Bronchial epithelial cell (primary cell): ENCODE results near the gene PCGF1. TPM values are rescaled to one million over a fixed set of nuclear protein-coding genes. Genes with fewer than 3 reads are reported as not detected.

Source experiments
- DNase-seq: peaks from one replicate; pipeline ENCODE4 v3.0.0-alpha.2; 2010; ENCODE audit warnings: low read depth
- FAIRE-seq: peaks from 2 replicates; lab custom pipeline; 2011; peaks lifted over from hg19 to GRCh38; lab: Jason Lieb, UNC
- H3K27me3 ChIP-seq: 2 replicates; pipeline ENCODE4 v1.5.1; 2011; ENCODE audit warnings: low read length; ENCODE audit not compliant: control insufficient read depth, insufficient read depth
- H3K36me3 ChIP-seq: 2 replicates; pipeline ENCODE4 v1.5.1; 2011; ENCODE audit warnings: low read length; ENCODE audit not compliant: control insufficient read depth, insufficient read depth
- H3K4me3 ChIP-seq: 2 replicates; pipeline ENCODE4 v1.5.1; 2011; ENCODE audit warnings: mild to moderate bottlenecking, low read depth, low read length, control low read depth
- total RNA-seq: library from RNA; depleted of rRNA; stranded (reverse); fragments of >200 nt; gene quantifications from 2 replicates; pipeline ENCODE4 v1.2.1, GENCODE V29; 2014
- TF ChIP-seq, protein P1 (sequence below): IDR thresholded peaks from 2 replicates; pipeline ENCODE4 v1.5.1; 2011; ENCODE audit warnings: mild to moderate bottlenecking, moderate library complexity, low read length, control low read depth, inconsistent platforms; ENCODE audit not compliant: insufficient read depth, severe bottlenecking

Gene PCGF1
- total RNA-seq, 1 donor from 2014 or later, result 35.5 TPM

DNA sequence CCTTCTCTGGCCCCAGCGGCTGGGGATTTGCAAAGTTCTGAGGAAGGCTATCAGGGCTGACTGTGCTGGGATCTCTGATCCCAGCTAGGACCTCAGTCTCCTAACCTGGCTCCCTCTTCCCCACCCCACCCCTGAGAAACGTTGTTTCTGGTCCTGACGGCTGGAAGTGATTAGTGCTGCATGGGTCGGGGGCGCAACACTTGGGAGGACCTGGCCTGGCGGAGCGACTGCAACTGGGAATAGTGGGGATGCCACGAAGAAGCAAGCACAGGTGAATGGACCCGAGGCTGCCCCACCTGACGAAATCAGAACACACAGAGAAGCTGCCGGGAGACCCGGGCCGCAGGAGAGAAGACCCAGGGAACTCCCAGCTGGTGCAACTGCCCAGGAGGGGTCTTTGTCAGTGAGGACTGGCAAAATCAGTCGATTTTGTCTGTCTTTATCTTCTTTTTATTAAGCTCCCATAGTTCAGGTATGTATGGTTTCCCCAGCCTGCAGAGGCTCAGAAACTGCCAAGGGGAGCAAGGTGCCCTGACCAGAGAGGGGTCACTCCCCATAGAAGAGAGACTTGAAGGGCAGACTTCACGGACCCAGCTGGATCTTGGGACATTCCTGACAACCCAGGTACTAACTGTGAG lies 7.4 kb downstream of the PCGF1 start:
- H3K4me3 ChIP-seq, result no peak overlapping the region
- FAIRE-seq, result no peak
- H3K27me3 ChIP-seq, result peaks cover 9% of the 10 kb centered on the region

DNA sequence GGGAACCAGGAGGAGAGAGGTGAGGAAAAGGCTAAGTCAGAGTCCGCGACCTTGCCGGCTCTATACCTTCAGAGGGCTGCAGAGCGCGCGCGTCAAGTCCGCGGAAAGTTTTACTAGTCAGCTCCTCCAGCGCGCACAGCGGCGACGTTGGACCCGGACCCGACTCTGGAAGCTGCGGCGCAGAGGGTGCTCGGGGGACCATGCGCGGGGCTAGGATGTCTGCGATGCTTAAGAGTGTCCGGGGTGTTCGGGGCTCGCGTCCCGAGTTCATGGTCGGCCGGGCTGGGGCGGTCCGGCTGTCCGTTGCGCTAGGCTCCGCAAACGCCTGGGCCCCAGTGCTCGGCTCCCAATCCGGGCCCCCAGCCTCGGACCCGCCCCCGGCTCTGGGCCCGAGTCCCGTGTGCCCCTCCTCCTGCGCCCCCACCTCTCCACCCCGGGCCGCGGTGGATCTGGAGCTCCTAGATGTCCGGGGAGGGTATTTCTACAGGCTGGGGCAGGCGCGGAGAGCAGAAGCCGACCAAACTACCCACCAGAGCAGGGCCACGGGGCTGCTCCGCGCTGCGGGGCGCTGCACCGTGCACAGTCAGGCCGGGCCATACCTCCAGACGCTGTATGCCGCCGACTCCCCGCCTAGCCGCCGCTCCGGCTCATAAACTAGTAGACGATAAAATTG lies 8.1 kb downstream of the PCGF1 start, which contains the start of gene LBX2:
TSS of gene LBX2 (minus strand) at position 337 of the 673 bp plus-strand sequence. CDS start at position 271, 66 bp downstream.
- TF ChIP-seq, protein P1, sequence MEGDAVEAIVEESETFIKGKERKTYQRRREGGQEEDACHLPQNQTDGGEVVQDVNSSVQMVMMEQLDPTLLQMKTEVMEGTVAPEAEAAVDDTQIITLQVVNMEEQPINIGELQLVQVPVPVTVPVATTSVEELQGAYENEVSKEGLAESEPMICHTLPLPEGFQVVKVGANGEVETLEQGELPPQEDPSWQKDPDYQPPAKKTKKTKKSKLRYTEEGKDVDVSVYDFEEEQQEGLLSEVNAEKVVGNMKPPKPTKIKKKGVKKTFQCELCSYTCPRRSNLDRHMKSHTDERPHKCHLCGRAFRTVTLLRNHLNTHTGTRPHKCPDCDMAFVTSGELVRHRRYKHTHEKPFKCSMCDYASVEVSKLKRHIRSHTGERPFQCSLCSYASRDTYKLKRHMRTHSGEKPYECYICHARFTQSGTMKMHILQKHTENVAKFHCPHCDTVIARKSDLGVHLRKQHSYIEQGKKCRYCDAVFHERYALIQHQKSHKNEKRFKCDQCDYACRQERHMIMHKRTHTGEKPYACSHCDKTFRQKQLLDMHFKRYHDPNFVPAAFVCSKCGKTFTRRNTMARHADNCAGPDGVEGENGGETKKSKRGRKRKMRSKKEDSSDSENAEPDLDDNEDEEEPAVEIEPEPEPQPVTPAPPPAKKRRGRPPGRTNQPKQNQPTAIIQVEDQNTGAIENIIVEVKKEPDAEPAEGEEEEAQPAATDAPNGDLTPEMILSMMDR, result no peak
- Histone ChIP-seq H3K4me3 (peak within 1 kb of the TSS; percentile 33), H3K27me3 (peaks cover 9% of the 10 kb centered on the region), H3K36me3 (no peaks in the 10 kb centered on the region)
- no peak for DNase-seq
- FAIRE-seq, result no peak

More for the DNA sequence above, 7.4 kb downstream of the PCGF1 start:
- DNase-seq, result no peak
- H3K36me3 ChIP-seq, result no peaks in the 10 kb centered on the region
- TF ChIP-seq, protein P1, result no peak

GRCh38 chr2:74498500-74499266 lies 8.8 kb downstream of the PCGF1 start:
- Histone ChIP-seq H3K4me3 (peak overlapping the region; percentile 33), H3K27me3 (peaks cover 9% of the 10 kb centered on the region), H3K36me3 (peaks cover 1% of the 10 kb centered on the region)
- FAIRE-seq (no peak), DNase-seq (peak; percentile 55)
- TF ChIP-seq, protein P1, result no peak

GRCh38 chr2:74497777-74498499 lies 9.6 kb downstream of the PCGF1 start:
- no peak for DNase-seq
- Histone ChIP-seq H3K4me3 (peak overlapping the region; percentile 33), H3K27me3 (peaks cover 9% of the 10 kb centered on the region), H3K36me3 (peaks cover 1% of the 10 kb centered on the region)
- TF ChIP-seq, protein P1, result no peak
- no peak for FAIRE-seq

DNA sequence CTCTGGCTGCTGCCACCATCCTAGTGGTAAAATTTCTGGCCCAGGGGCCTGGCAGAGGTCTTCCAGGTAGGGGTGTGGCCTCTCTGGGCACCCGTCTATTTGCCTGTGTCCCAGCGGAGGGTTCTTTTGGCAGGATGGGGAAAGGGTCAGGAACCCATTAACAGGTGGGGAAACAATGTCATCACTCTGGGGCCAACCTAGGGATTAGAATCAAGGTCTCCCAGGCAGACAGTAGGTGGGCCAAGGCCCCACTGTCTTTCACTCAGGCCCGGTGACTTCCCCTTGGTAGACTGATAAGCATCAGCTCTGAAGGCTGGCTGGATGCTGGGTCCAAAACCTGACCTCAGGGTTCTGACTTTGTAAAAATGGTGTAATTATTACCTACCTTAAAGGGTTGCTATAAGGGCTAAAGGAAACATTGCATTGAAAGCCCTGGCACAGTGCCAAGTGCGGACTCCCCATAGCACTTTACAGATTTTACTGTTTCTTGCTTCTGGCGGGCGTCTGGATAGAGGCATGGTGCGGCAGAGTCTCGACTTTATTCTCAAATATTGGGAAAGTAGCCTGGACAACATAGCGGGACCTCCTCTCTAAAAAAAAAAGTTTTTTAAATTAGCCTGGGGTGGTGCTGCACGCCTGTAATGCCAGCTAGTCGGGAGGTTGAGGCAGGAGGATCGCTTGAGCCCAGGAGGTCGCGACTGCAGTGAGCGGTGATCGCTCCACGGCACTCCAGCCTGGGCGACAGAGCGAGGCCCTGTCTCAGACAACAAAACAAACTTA lies 10.3 kb downstream of the PCGF1 start:
- Histone ChIP-seq H3K4me3 (no peak overlapping the region), H3K27me3 (peaks cover 9% of the 10 kb centered on the region), H3K36me3 (peaks cover 1% of the 10 kb centered on the region)
- no peak for FAIRE-seq
- no peak for DNase-seq
- TF ChIP-seq, protein P1, result no peak
